DMS 273 (cell line): ENCODE results near the gene EFNB2.

Source experiments
- DNase-seq: peaks from one replicate; lab custom pipeline; 2025; ENCODE audit not compliant: unreplicated experiment; lab: John Stamatoyannopoulos, UW

EFNB2 gene

GRCh38 chr13:106526738-106527444 lies 8.6 kb downstream of the EFNB2 start:
- DNase-seq: no peak

- no peak for DNase-seq
Measured at GRCh38 chr13:106525865-106526264, 9.6 kb downstream of the EFNB2 start.

GRCh38 chr13:106524108-106524507 lies 11.4 kb downstream of the EFNB2 start:
- DNase-seq: no peak

- DNase-seq: peak; percentile 87
Measured at GRCh38 chr13:106523576-106523975, 11.9 kb downstream of the EFNB2 start.

GRCh38 chr13:106522898-106523525 lies 12.4 kb downstream of the EFNB2 start:
- DNase-seq: no peak

- no peak for DNase-seq
Measured at GRCh38 chr13:106522112-106522705, 13.3 kb downstream of the EFNB2 start.

- DNase-seq: no peak
Measured at GRCh38 chr13:106521095-106521799, 14.2 kb downstream of the EFNB2 start.

GRCh38 chr13:106520251-106521054 lies 15.0 kb downstream of the EFNB2 start:
- peak; percentile 2 for DNase-seq

GRCh38 chr13:106518512-106518911 lies 16.9 kb downstream of the EFNB2 start:
- DNase-seq: no peak

- DNase-seq: no peak
Measured at GRCh38 chr13:106517109-106517847, 18.2 kb downstream of the EFNB2 start.

GRCh38 chr13:106515635-106516254 lies 19.7 kb downstream of the EFNB2 start:
- DNase-seq: no peak

- DNase-seq: no peak
Measured at GRCh38 chr13:106514928-106515634, 20.4 kb downstream of the EFNB2 start.

- no peak for DNase-seq
Measured at GRCh38 chr13:106513025-106513983, 22.2 kb downstream of the EFNB2 start.

GRCh38 chr13:106507560-106508274 lies 27.7 kb downstream of the EFNB2 start:
- DNase-seq: peak; percentile 9

GRCh38 chr13:106506286-106506685 lies 29.2 kb downstream of the EFNB2 start:
- DNase-seq: no peak

- DNase-seq: no peak
Measured at GRCh38 chr13:106505732-106506131, 29.7 kb downstream of the EFNB2 start.

GRCh38 chr13:106505295-106505694 lies 30.2 kb downstream of the EFNB2 start:
- no peak for DNase-seq
